ENCODE measurements around the gene PHACTR1. TPM values are rescaled to one million over a fixed set of nuclear protein-coding genes. Genes with fewer than 3 reads are reported as not detected.

The PHACTR1 gene
- total RNA-seq, 1 donor from 2014 or later = 72.8 TPM

GRCh38 chr6:12772416-12772815 lies 55.8 kb downstream of the PHACTR1 start:
- Histone ChIP-seq H3K4me1 (no peaks in the 10 kb centered on the region), H3K27ac (no peak overlapping the region), H3K4me3 (no peak overlapping the region), H3K9me3 (no peaks in the 10 kb centered on the region), H3K36me3 (no peaks in the 10 kb centered on the region), H3K27me3 (peaks cover 10% of the 10 kb centered on the region)
- ATAC-seq (no peak), DNase-seq (no peak)
- no peak for TF ChIP-seq CTCF (IDR thresholded peaks at IDR 0.05)
- intact Hi-C loops (cut with DNase I) = no loop called here

GRCh38 chr6:12776291-12776690 lies 59.7 kb downstream of the PHACTR1 start:
- Histone ChIP-seq H3K4me1 (no peaks in the 10 kb centered on the region), H3K27ac (no peak overlapping the region), H3K9me3 (no peaks in the 10 kb centered on the region), H3K4me3 (no peak overlapping the region), H3K36me3 (no peaks in the 10 kb centered on the region), H3K27me3 (peaks cover 10% of the 10 kb centered on the region)
- no peak for ATAC-seq
- intact Hi-C loops (cut with DNase I) = no loop called here
- DNase-seq = no peak
- TF ChIP-seq CTCF (IDR thresholded peaks at IDR 0.05) = no peak

- H3K4me3 ChIP-seq = no peak overlapping the region
- ATAC-seq (no peak), DNase-seq (no peak)
- TF ChIP-seq CTCF (IDR thresholded peaks at IDR 0.05) = no peak
- peaks cover 4% of the 10 kb centered on the region for H3K27me3 ChIP-seq
- no peaks in the 10 kb centered on the region for H3K9me3 ChIP-seq
- no peak overlapping the region for H3K27ac ChIP-seq
- no peaks in the 10 kb centered on the region for H3K36me3 ChIP-seq
- intact Hi-C loops (cut with DNase I) = no loop called here
- no peaks in the 10 kb centered on the region for H3K4me1 ChIP-seq
These were observed 63.2 kb downstream of the PHACTR1 start for GRCh38 chr6:12779772-12780171.

- DNase-seq = no peak
- no peak for TF ChIP-seq CTCF (IDR thresholded peaks at IDR 0.05)
These were observed 65.6 kb downstream of the PHACTR1 start for GRCh38 chr6:12782136-12782535.

GRCh38 chr6:12785301-12785700 lies 68.7 kb downstream of the PHACTR1 start:
- no peak for ATAC-seq
- intact Hi-C loops (cut with DNase I) = no loop called here
- no peaks in the 10 kb centered on the region for H3K4me1 ChIP-seq

More at GRCh38 chr6:12782136-12782535, 65.6 kb downstream of the PHACTR1 start:
- Histone ChIP-seq H3K4me1 (no peaks in the 10 kb centered on the region), H3K9me3 (no peaks in the 10 kb centered on the region), H3K27ac (no peak overlapping the region), H3K4me3 (no peak overlapping the region), H3K27me3 (no peaks in the 10 kb centered on the region), H3K36me3 (no peaks in the 10 kb centered on the region)
- intact Hi-C loops (cut with DNase I) = no loop called here
- ATAC-seq = no peak

More at GRCh38 chr6:12785301-12785700, 68.7 kb downstream of the PHACTR1 start:
- no peaks in the 10 kb centered on the region for H3K36me3 ChIP-seq
- no peaks in the 10 kb centered on the region for H3K27me3 ChIP-seq
- no peak overlapping the region for H3K27ac ChIP-seq
- H3K4me3 ChIP-seq = no peak overlapping the region
- TF ChIP-seq CTCF (IDR thresholded peaks at IDR 0.05) = no peak
- DNase-seq = no peak
- H3K9me3 ChIP-seq = no peaks in the 10 kb centered on the region

All from upper lobe of right lung (tissue), 1 donor.